Suppressor macrophage treated with lipopolysaccharide for 4 hours (primary cell): Measurements from ENCODE around the gene CDH18.

Source experiments
- DNase-seq: peaks from one replicate; pipeline ENCODE4 v3.0.0-alpha.2; 2020

The CDH18 gene

GRCh38 chr5:19927919-19928318 is 60.1 kb downstream of the CDH18 start:
- no peak for DNase-seq

GRCh38 chr5:19927170-19927569 is 60.8 kb downstream of the CDH18 start:
- no peak for DNase-seq

- DNase-seq: no peak
These were observed 64.3 kb downstream of the CDH18 start for GRCh38 chr5:19923742-19924141.

GRCh38 chr5:19920761-19921160 is 67.2 kb downstream of the CDH18 start:
- DNase-seq: no peak

GRCh38 chr5:19918780-19919179 is 69.2 kb downstream of the CDH18 start:
- no peak for DNase-seq

- no peak for DNase-seq
These were observed 70.3 kb downstream of the CDH18 start for GRCh38 chr5:19917588-19918122.

GRCh38 chr5:19910136-19910535 is 77.9 kb downstream of the CDH18 start:
- no peak for DNase-seq

GRCh38 chr5:19904766-19905165 is 83.2 kb downstream of the CDH18 start:
- DNase-seq: no peak

GRCh38 chr5:19903611-19904010 is 84.4 kb downstream of the CDH18 start:
- DNase-seq: no peak

- DNase-seq: no peak
These were observed 85.6 kb downstream of the CDH18 start for GRCh38 chr5:19902316-19902934.

GRCh38 chr5:19900269-19900668 is 87.7 kb downstream of the CDH18 start:
- DNase-seq: no peak

GRCh38 chr5:19891658-19892057 is 96.3 kb downstream of the CDH18 start:
- DNase-seq: no peak

- no peak for DNase-seq
These were observed 101.7 kb downstream of the CDH18 start for GRCh38 chr5:19886123-19886917.

GRCh38 chr5:19885040-19885824 is 102.8 kb downstream of the CDH18 start:
- no peak for DNase-seq

- DNase-seq: no peak
These were observed 107.1 kb downstream of the CDH18 start for GRCh38 chr5:19880859-19881436.

GRCh38 chr5:19880458-19880857 is 107.5 kb downstream of the CDH18 start:
- no peak for DNase-seq

GRCh38 chr5:19874811-19875210 is 113.2 kb downstream of the CDH18 start:
- DNase-seq: no peak

GRCh38 chr5:19866090-19866450 is 121.9 kb downstream of the CDH18 start:
- no peak for DNase-seq

GRCh38 chr5:19865336-19866089 is 122.5 kb downstream of the CDH18 start:
- DNase-seq: no peak

- DNase-seq: no peak
These were observed 125.3 kb downstream of the CDH18 start for GRCh38 chr5:19862711-19863110.

- DNase-seq: no peak
These were observed 129.0 kb downstream of the CDH18 start for GRCh38 chr5:19859020-19859419.

GRCh38 chr5:19855931-19856330 is 132.1 kb downstream of the CDH18 start:
- DNase-seq: no peak

GRCh38 chr5:19855453-19855852 is 132.5 kb downstream of the CDH18 start:
- no peak for DNase-seq
